ENCODE data around the gene CBX5. TPM values are rescaled to one million over a fixed set of nuclear protein-coding genes. Genes with fewer than 3 reads are reported as not detected.

Gene CBX5
- total RNA-seq, 3 donors from 2014 or later: 37.1 to 56.9 (median 50.5) TPM

GRCh38 chr12:54207539-54208294 is 72.2 kb downstream of the CBX5 start:
- no peaks in the 10 kb centered on the region for H3K4me1 ChIP-seq (ENCODE audit: low read depth)
- DNase-seq (peak; percentile 68 to 87 (median 83)), ATAC-seq (peak; percentile 89)
- H3K9me3 ChIP-seq: no peaks in the 10 kb centered on the region
- H3K4me3 ChIP-seq: no peak overlapping the region
- H3K36me3 ChIP-seq (ENCODE audit: low read depth): no peaks in the 10 kb centered on the region
- intact Hi-C loops (cut with DNase I, micrococcal nuclease): no loop called here
- peak; percentile 84 for TF ChIP-seq CTCF (IDR thresholded peaks at IDR 0.05)

DNA sequence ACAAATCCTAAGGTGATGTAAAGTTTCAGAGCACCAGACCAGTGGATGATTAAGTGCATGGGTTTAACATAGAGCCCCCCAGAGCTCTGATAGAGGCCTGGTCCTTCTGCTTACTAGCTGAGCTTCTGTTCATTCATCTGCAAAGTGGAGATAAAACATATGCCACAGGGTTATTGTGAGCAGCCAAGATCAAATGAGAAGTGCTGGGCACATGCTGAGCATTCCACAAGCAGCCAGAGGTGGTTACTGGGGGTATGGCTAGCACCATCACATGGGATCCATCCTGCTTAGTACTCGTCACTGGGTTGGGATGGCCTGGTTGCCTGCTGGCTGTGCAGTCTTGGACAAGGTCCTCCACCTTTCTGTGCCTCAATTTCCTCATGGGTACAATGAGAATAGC is 73.1 kb downstream of the CBX5 start:
- Histone ChIP-seq H3K4me1 (ENCODE audit: low read depth) (no peaks in the 10 kb centered on the region), H3K4me3 (no peak overlapping the region), H3K36me3 (ENCODE audit: low read depth) (no peaks in the 10 kb centered on the region), H3K9me3 (no peaks in the 10 kb centered on the region)
- DNase-seq (no peak), ATAC-seq (no peak)
- intact Hi-C loops (cut with DNase I, micrococcal nuclease): no loop called here
- no peak for TF ChIP-seq CTCF (IDR thresholded peaks at IDR 0.05)

DNA sequence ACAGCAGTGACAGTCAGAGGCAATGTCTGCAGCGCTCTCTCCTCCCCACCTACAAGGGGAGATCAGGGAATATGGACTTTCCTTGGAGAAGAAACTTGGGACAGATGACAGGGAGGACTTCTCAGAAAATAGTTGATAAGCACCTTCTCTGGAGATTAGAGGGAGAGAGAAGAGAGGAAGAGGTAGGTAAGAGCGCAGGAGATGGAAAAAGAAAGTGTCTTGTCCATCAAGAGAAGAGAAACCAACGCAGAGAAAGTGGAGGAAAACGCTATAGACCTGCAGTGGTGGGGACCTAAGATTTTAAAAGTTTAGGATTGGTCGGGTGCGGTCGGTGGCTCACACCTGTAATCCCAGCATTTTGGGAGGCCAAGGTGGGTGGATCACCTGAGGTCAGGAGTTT is 75.6 kb downstream of the CBX5 start:
- no peaks in the 10 kb centered on the region for H3K36me3 ChIP-seq (ENCODE audit: low read depth)
- DNase-seq (no peak), ATAC-seq (no peak)
- H3K4me3 ChIP-seq: no peak overlapping the region
- TF ChIP-seq CTCF (IDR thresholded peaks at IDR 0.05): no peak
- H3K9me3 ChIP-seq: no peaks in the 10 kb centered on the region
- intact Hi-C loops (cut with DNase I, micrococcal nuclease): loop anchor here in 1 of 2 donors (5.0 kb wide), 1 partner anchor 197 kb away; the partner anchor contains the start of gene HOXC8
- H3K4me1 ChIP-seq (ENCODE audit: low read depth): no peaks in the 10 kb centered on the region

DNA sequence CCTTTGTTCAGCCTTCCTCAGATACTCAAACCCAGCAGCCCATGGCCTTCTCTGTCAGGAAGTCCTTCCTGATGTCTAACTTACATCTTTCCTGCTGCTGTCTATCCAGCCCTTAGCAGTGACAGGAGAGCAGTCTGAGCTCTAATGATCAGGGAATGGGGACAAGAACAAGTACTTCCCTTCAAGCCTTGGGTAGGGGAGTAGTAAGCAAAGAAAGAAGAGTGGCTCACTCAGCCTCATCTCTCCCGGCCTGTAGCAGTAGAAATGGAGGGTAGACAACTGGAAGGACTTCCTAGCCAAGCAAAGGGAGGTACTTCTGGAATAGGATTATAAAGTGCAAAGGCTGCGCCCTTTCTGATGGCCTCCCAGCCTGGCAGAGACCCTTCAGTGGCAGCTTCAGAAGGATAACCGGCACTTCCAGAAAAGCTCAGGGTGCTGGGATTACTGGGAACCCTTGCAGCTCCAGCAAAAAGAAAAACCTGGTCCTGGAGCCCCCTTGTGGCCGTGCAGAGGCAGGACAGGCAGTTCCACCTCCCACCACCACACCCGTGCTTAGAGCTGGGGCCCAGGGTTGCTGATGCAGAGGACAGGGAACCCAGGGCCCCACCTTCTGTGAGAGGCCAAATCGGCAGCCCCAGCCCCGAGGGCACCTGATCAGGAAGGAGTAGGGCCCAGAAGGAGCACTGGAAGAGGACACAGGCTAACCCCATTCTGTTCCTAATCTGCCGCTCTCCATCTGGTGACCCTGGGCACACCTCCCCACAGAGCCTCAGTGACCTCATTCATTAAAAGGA is 78.7 kb downstream of the CBX5 start:
- H3K36me3 ChIP-seq (ENCODE audit: low read depth): no peaks in the 10 kb centered on the region
- intact Hi-C loops (cut with DNase I, micrococcal nuclease): loop anchor here in 1 of 2 donors (5.0 kb wide), 1 partner anchor 194 kb away; the partner anchor contains the start of gene HOXC8
- no peak overlapping the region for H3K4me3 ChIP-seq
- peak; percentile 93 for ATAC-seq
- peak; percentile 93 for TF ChIP-seq CTCF (IDR thresholded peaks at IDR 0.05)
- no peaks in the 10 kb centered on the region for H3K4me1 ChIP-seq (ENCODE audit: low read depth)
- no peaks in the 10 kb centered on the region for H3K9me3 ChIP-seq
- peak; percentile 60 to 77 (median 67) for DNase-seq

DNA sequence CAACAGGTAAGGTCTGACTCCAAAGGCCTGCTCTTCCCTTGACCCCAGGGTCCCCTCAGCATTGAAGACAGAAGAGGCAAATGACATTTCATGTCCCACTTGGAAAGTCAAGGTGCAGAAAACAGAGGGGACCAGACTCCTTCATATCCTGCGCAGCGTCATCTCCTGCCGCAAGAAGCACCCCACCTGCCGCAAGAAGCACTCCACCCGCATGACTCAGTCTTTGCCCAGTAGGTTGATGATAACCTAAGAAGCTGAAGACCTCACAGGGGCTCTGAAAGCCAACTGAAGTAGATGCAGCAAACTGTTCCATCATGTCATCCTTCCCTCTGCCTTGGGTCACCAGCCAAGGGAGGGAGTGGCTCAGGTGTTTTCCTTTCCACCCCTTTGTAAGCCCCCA is 79.5 kb downstream of the CBX5 start:
- TF ChIP-seq CTCF (IDR thresholded peaks at IDR 0.05): no peak
- Histone ChIP-seq H3K36me3 (ENCODE audit: low read depth) (no peaks in the 10 kb centered on the region), H3K9me3 (no peaks in the 10 kb centered on the region), H3K4me3 (no peak overlapping the region), H3K4me1 (ENCODE audit: low read depth) (no peaks in the 10 kb centered on the region)
- intact Hi-C loops (cut with DNase I, micrococcal nuclease): loop anchor here in 1 of 2 donors (5.0 kb wide), 1 partner anchor 193 kb away; the partner anchor contains the start of gene HOXC8
- DNase-seq: no peak
- no peak for ATAC-seq

Data from mucosa of descending colon (tissue), 3 donors.